PC-9 (cell line): ENCODE measurements around the gene EPHX1. TPM values are rescaled to one million over a fixed set of nuclear protein-coding genes. Genes with fewer than 3 reads are reported as not detected.

Source experiments
- BruUV-seq: library from RNA; stranded (reverse); fragments of 400-500 nt; replicated peaks from 2 replicates; lab custom pipeline; 2021; lab: Mats Ljungman, UMichigan
- CTCF ChIA-PET: fragments of 300-600 bp; sonication (Branson Sonifier 250); formaldehyde crosslinking; loops from one replicate; lab custom pipeline; 2022; ENCODE audit warnings: antibody characterized with exemption; lab: Charles Lee
- POLR2A ChIA-PET: fragments of 300-600 bp; sonication (Branson Sonifier 250); formaldehyde crosslinking; loops from one replicate; lab custom pipeline; 2022; ENCODE audit warnings: antibody characterized with exemption; ENCODE audit not compliant: unreplicated experiment; lab: Charles Lee
- DNase-seq, 2 experiments: peaks; one replicate each; pipeline versions ENCODE4 v3.0.0 to v3.0.0-alpha.2; 2015 to 2022; ENCODE audit warnings: mixed read lengths in 1 of 2
- H2AFZ ChIP-seq: fragments of 200-600 bp; sonication (generic); 2 replicates; pipeline ENCODE4 v1.8.1; 2017; ENCODE audit warnings: antibody characterized with exemption
- H3F3A ChIP-seq: fragments of 200-600 bp; sonication (generic); 2 replicates; pipeline ENCODE4 v1.8.1; 2017; ENCODE audit warnings: antibody characterized with exemption, mild to moderate bottlenecking, low read depth; ENCODE audit not compliant: insufficient read depth
- H3K27ac ChIP-seq: fragments of 200-600 bp; sonication (generic); 2 replicates; pipeline ENCODE4 v1.6.1; 2016; ENCODE audit warnings: mixed run types
- H3K27me3 ChIP-seq: fragments of 200-600 bp; sonication (generic); 2 replicates; pipeline ENCODE4 v1.6.1; 2016; ENCODE audit warnings: low read depth, mixed run types; ENCODE audit not compliant: insufficient read depth
- H3K36me3 ChIP-seq: fragments of 200-600 bp; sonication (generic); 2 replicates; pipeline ENCODE4 v1.6.1; 2016; ENCODE audit warnings: low read depth, mixed run types
- H3K4me1 ChIP-seq: fragments of 200-600 bp; sonication (generic); replicated peaks from 2 replicates; pipeline ENCODE4 v1.6.1; 2016; ENCODE audit warnings: mixed run types; ENCODE audit not compliant: insufficient read depth
- H3K4me2 ChIP-seq: fragments of 200-600 bp; sonication (generic); 2 replicates; pipeline ENCODE4 v1.6.1; 2017; ENCODE audit warnings: mixed run types
- H3K4me3 ChIP-seq: fragments of 200-600 bp; sonication (generic); 2 replicates; pipeline ENCODE4 v1.6.1; 2016; ENCODE audit warnings: mixed run types
- H3K79me2 ChIP-seq: fragments of 200-600 bp; sonication (generic); 2 replicates; pipeline ENCODE4 v1.6.1; 2017; ENCODE audit warnings: low read depth, mixed run types
- H3K9me2 ChIP-seq: fragments of 200-600 bp; sonication (generic); 2 replicates; pipeline ENCODE4 v1.8.1; 2017; ENCODE audit warnings: mild to moderate bottlenecking; ENCODE audit not compliant: insufficient read depth
- H3K9me3 ChIP-seq: fragments of 200-600 bp; sonication (generic); 2 replicates; pipeline ENCODE4 v1.8.1; 2016; ENCODE audit warnings: low read depth; ENCODE audit not compliant: insufficient read depth
- H4K20me1 ChIP-seq: fragments of 200-600 bp; sonication (generic); 2 replicates; pipeline ENCODE4 v1.8.1; 2017; ENCODE audit not compliant: insufficient read depth
- CTCF ChIP-seq: fragments of 200-600 bp; sonication (generic); conservative IDR thresholded peaks from 2 replicates; pipeline ENCODE4 v1.6.1; 2017; ENCODE audit warnings: mixed run types, antibody characterized with exemption, mild to moderate bottlenecking, moderate library complexity
- EZH2 ChIP-seq: fragments of 200-600 bp; sonication (generic); IDR thresholded peaks from 2 replicates; pipeline ENCODE4 v1.8.0; 2017; ENCODE audit warnings: antibody characterized with exemption, low read depth
- intact Hi-C: fragments of 100-400 bp; cut with micrococcal nuclease; formaldehyde crosslinking; loops from one replicate; pipeline ENCODE4 v1.10.0; 2022; ENCODE audit not compliant: unreplicated experiment
- total RNA-seq: library from RNA; stranded (reverse); gene quantifications from 2 replicates; pipeline ENCODE4 v1.2.3, GENCODE V29; 2021

EPHX1 gene
- total RNA-seq, 1 experiment from 2014 or later, result 313 TPM

- Histone ChIP-seq H3K4me3 (no peak overlapping the region), H3K9me3 (no peaks in the 10 kb centered on the region), H3K4me2 (no peak overlapping the region), H3K4me1 (peaks cover 21% of the 10 kb centered on the region), H3K27ac (no peak overlapping the region), H2AFZ (no peak overlapping the region), H3K79me2 (no peaks in the 10 kb centered on the region), H3K27me3 (no peaks in the 10 kb centered on the region), H3F3A (peaks cover 15% of the 10 kb centered on the region), H3K36me3 (no peaks in the 10 kb centered on the region), H3K9me2 (no peaks in the 10 kb centered on the region), H4K20me1 (no peaks in the 10 kb centered on the region)
- ChIA-PET CTCF (no interaction called here), POLR2A (no interaction called here)
- DNase-seq, result no peak
- intact Hi-C loops, result no loop called here
- TF ChIP-seq CTCF, result no peak
- TF ChIP-seq EZH2, result no peak
- BruUV-seq, result no TSS peak
These were observed 47.9 kb upstream of the EPHX1 start for GRCh38 chr1:225762002-225762441.

- CTCF ChIA-PET, result no interaction called here
- no peak for DNase-seq
- POLR2A ChIA-PET, result no interaction called here
- BruUV-seq, result no TSS peak
- intact Hi-C loops, result no loop called here
- no peaks in the 10 kb centered on the region for H3K9me2 ChIP-seq
- TF ChIP-seq EZH2 (no peak), CTCF (no peak)
- no peak overlapping the region for H3K4me3 ChIP-seq
- no peak overlapping the region for H3K4me2 ChIP-seq
- no peak overlapping the region for H2AFZ ChIP-seq
- no peaks in the 10 kb centered on the region for H3K9me3 ChIP-seq
- no peaks in the 10 kb centered on the region for H3K27me3 ChIP-seq
- no peaks in the 10 kb centered on the region for H3K79me2 ChIP-seq
- H3F3A ChIP-seq, result peaks cover 19% of the 10 kb centered on the region
- H3K36me3 ChIP-seq, result no peaks in the 10 kb centered on the region
- no peaks in the 10 kb centered on the region for H4K20me1 ChIP-seq
- no peak overlapping the region for H3K27ac ChIP-seq
- H3K4me1 ChIP-seq, result peaks cover 26% of the 10 kb centered on the region
These were observed 47.5 kb upstream of the EPHX1 start for GRCh38 chr1:225762444-225762843.

GRCh38 chr1:225763716-225764548, 46.0 kb upstream of the EPHX1 start:
- H3K27me3 ChIP-seq, result no peaks in the 10 kb centered on the region
- no peaks in the 10 kb centered on the region for H3K36me3 ChIP-seq
- POLR2A ChIA-PET, result interaction anchor here (0.7 kb wide), 1 partner anchor 213 kb away, joined by 4 read pairs; no protein-coding TSS in a partner anchor
- H3K4me3 ChIP-seq, result no peak overlapping the region
- H3K27ac ChIP-seq, result no peak overlapping the region
- H3K4me1 ChIP-seq, result peaks cover 40% of the 10 kb centered on the region
- no peaks in the 10 kb centered on the region for H4K20me1 ChIP-seq
- peaks cover 34% of the 10 kb centered on the region for H3F3A ChIP-seq
- no peak for TF ChIP-seq EZH2
- no peaks in the 10 kb centered on the region for H3K9me2 ChIP-seq
- no peak overlapping the region for H3K4me2 ChIP-seq
- no peaks in the 10 kb centered on the region for H3K9me3 ChIP-seq
- no peak for DNase-seq
- H3K79me2 ChIP-seq, result no peaks in the 10 kb centered on the region
- no peak overlapping the region for H2AFZ ChIP-seq
- CTCF ChIA-PET, result no interaction called here
- BruUV-seq, result no TSS peak
- intact Hi-C loops, result no loop called here
